Raji (cell line): ENCODE results near the gene RGPD4.

ENCODE experiments used
- POLR2A ChIP-seq: IDR thresholded peaks from 2 replicates; pipeline ENCODE4 v1.6.1; 2011; ENCODE audit warnings: low read depth, low read length, control low read depth; ENCODE audit not compliant: insufficient read depth

RGPD4 gene

DNA sequence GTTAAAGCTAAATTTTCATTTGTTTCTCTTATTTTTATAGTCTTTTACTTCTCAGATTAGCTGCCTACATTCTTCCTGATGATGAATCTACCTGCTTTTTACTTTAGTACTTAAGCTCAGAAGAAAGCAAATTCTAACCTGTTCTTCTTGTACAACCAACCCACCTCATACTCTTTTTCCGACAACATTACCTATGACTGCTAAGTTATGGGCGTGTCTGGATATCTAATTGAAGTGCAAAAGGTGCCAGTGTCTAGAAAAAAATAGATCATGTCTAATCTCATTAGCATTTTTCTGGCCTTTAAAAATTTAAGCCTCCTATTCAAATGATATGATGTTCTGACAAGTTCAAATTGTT, 1.5 kb upstream of the RGPD4 start:
- TF ChIP-seq POLR2A: no peak

DNA sequence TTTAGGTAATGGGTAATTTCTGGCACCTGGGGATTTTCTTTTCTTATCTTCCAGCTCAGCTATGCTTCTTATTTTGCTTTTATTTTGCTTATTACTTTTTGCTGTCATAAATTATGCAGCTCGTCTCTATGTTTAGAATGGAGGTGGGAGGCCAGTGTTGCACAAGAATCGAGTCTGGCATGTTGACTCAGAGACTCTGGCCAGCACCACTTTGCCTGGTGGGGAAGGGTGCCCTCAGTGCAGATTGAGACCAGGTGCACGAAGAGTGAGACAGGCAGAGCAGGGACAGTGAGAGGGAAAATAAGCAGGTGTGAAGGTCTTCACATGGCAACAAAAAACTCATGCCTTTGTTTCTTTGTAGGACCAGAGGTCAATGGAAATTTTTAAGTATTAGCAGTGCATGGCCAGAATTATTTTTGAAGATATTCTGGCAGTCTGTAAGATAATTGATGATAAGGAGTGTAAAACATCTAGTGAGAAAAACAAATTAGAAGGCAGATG, 100.4 kb downstream of the RGPD4 start:
- no peak for TF ChIP-seq POLR2A

DNA sequence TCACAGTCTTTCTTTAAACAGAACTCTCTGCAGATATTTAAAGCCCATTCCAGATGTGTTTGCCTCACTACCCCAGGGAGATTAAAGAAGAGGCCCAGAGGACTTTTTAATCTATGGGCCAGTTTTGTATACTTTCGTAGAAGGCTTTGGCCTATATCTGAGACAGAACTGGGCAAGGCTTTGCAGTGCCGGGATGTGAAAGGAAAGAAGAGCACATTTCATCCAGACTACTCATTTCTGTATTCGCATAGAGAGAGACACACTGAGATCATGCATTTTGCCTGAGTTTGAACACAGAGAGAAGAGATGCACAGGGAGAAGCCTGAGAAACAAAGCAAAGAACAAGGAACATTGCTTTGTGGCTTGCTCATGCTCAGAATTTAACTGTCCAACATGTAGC, 104.7 kb downstream of the RGPD4 start:
- TF ChIP-seq POLR2A: no peak

DNA sequence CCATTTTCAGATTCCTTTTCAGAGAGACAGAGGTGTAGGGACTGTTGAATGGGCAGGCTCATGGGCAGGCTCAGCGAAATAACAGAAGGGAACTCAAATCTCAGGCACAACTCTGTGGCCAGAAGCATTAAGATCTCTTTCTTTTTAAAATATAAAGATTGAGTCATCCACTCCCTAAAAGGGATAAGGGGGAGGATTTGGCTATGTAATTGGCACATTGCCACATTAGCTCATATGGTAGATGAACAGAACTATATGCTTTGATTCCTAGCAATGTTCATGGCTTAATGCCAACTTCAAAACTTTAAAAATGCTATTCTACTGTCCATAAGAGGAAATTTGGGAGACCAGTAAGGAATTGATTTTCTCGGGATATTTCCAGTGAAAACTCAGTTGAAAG, 105.8 kb downstream of the RGPD4 start:
- TF ChIP-seq POLR2A: no peak

DNA sequence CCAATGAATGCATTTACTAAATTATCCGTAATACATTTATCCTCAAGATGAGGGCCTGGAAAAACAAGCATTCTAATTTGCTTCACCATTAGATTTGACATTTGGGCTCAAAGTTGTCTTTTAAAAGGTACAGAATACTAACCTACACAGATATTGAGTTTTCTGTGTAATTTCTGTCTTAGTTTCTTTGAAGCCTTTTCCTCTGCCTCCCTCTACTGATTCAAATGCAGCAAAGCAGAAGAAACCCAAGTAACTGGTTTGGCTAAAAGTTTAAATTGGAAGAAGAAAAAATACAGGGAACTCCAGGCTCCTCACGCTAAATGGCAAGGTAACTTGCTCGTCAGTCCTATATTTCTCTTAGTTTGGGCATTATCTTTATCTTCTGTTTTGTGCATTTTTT, 106.3 kb downstream of the RGPD4 start:
- TF ChIP-seq POLR2A: no peak

DNA sequence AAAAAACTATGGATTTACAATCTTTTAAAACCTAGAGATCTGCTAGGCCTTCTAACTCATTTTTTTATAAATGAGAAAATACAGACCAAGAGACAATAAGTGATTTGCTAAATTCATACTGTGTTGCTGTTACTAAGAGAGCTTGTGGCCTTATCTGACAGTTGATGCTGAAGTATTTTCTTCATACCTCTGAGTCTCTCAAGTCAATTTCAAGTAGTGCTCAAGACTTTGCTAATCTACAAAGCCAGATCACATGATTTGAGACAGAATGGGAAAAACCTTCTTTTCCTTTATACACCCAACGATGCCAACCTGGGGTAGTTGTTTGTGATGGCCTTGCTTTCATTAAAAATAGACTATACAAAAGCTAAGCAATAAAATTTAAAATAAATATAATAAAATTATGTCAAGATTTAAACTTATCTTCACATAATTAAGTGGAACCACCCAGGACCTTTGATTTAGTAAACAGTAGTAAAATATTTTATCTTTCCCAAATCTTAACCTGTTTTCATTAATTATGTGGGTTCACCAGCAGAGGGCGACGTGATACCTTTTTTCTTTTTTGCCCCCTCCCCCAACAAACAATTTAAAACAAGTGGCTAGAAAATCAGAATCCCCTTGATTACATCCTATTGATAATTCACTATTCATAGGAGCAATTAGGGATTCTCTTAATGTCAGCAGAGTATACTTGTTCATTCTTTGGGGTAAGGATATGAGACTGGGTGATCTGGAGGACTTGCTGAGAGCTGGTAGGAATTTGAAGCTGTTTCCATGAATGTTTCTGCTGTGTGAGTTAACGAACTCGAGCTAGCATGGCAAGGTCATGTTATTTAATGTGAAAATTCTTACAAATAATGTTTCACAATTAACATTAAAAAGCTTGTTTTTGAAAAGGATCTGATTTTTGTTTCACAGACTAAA, 110.0 kb downstream of the RGPD4 start:
- TF ChIP-seq POLR2A: no peak
